GM21381 (cell line): Measurements from ENCODE around the gene TMEM185B.
"Not testable (repeated sequence)": the region's sequence is repeated elsewhere in the genome, so short reads cannot be mapped to it uniquely, and the experiment has no call there.

Experiments
- ATAC-seq: cut with Tn5 transposase; IDR thresholded peaks from one replicate; pipeline ENCODE4 v1.9.1; 2021; ENCODE audit warnings: mild to moderate bottlenecking, moderate library complexity; ENCODE audit not compliant: unreplicated experiment

TMEM185B gene

DNA sequence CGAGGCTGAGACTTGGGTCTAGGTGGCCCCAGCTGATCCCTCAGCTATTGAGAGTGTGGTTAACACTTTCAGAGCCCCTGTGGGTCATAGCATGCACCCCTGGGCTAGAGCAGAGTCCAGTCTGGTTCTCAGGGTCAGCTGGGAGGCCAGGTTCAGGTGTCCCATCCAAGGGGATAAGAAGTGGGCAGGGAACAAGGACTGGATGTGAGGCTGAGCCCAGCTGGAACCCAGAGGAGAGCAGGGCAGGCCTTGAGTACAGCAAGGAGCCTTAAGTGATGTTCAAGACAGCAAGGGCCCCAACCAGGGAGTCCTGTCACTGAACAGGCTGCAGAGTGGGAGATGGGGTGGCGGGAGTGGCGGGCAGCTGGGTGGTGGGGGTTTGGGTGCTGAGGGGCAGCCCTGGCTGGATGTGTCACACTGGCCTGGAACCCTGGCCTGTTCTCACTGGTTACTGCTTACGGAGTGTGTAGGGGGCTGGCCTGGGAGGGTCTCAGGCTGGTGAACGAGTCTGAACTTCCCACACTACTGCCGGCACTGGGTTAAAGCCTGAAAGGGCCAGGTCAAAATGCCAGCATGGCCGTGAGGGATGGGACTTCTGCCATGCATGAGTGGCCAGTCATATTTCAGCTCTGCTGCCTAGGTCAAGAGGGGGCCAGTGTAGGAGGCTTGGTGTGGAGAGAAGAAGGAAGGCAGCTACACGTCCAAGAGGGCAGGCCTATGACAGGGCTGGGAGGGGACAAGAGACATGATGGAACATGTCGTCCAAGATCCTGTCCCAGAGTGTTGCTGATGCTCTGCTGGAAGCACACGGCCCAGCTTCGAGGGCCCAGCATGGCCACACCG is 13.6 kb downstream of the TMEM185B start:
- no peak for ATAC-seq

- no peak for ATAC-seq
These were observed 14.5 kb downstream of the TMEM185B start for GRCh38 chr2:120208381-120209353.

DNA sequence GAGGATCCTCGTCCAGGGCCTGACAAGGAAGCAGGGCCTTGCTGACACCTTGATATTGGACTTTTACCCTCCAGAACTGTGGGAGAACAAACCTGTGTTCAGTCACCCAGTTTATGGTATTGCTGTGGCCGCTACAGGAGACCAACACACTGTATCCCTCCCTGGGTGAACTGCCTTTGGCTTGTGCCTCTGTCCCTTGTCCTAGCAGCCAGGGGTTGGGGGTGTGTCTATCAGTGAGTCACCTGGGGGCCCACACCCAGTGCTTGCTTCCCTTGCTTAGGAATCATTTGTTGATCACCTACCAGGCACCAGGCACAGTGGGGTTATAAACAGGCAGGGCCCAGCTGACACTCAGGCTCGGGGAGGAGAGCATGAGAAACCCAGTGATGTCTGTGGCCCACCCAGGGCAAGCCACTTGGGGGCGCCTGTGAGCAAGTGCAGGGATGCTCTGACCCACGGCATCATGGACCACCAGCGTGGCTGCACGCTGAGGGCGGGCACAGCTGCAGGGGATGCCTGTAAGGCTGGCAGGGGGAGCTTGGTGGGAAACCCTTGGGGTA is 17.1 kb downstream of the TMEM185B start:
- no peak for ATAC-seq

DNA sequence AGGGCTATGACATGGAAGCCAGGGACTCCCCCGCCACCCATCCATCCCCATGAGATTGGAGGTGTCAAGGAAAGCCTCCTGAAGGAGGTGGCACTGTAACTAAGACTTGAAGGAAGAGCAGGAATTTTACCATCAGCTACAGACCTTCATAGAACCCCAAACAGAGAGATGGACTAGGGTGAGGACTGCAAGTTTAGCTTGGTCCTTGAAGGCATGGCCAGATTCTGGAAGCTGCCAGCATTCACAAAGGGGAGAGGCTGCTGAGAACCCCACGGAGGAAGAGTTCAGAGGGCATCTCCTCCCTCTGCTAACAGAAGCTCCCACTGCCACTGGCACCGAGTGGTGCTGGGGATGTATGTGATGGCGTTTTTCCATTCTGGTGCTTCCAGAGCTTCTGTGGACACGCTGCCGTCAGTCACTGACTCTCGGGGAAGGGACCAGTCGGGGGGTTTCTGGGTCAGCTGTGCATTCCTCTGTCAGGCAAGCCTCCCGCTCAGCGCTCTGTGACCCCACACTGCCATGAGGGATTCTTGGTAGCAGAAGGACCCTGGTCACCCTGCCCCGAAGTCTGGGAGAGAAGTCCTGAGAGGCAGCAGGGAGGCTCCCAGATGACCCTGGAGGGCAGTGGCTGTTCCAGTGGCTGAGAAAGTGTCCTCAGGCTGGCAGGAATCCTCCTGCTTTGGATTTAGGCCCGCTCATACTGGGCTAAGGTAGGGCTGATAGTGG is 18.1 kb downstream of the TMEM185B start:
- ATAC-seq: no peak

GRCh38 chr2:120204417-120204816 is 18.8 kb downstream of the TMEM185B start:
- ATAC-seq: no peak

DNA sequence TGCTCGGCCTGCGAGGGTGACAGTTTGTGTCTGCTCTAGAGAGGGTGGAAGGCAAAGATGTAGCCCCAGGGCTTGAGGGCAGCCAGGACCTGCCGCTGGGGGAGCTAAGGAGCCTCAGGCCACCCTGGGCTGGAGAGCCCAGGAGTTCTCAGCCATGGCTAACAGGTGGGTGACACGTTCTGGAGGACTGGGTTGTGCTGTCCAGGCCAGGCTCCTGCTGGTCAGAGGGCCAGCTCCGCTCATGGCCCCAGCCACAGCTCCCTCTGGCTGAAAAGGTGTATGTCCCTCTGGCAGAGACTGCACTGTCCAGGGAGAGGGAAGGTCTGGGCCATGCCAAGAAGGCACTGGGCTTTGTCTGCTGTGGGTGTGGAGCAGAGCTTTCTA is 19.2 kb downstream of the TMEM185B start:
- ATAC-seq: no peak

GRCh38 chr2:120203251-120204021 is 19.8 kb downstream of the TMEM185B start:
- no peak for ATAC-seq

DNA sequence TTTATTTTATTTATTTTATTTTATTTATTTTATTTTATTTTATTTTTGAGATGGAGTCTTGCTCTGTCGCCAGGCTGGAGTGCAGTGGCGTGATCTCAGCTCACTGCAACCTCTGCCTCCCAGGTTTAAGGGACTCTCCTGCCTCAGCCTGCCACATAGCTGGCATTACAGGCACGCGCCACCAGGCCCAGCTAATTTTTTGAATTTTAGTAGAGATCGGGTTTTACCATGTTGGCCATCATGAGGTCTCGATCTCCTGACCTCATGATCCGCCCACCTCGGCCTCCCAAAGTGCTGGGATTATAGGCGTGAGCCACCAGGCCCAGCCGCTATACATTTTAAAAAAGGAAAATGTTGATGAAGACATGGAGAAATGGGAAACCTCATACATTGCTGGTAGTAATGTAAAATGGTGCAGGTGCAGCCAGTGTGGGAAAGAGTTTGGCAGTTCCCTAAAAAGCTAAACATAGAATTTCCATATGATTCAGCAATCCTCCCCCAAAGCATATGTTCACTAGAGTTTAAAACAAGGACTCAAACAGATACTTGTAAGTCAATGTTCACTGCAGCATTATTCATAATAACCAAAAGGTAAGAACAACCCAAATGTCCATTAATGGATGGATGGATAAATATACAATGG is 23.3 kb downstream of the TMEM185B start:
- not testable (repeated sequence) for ATAC-seq

DNA sequence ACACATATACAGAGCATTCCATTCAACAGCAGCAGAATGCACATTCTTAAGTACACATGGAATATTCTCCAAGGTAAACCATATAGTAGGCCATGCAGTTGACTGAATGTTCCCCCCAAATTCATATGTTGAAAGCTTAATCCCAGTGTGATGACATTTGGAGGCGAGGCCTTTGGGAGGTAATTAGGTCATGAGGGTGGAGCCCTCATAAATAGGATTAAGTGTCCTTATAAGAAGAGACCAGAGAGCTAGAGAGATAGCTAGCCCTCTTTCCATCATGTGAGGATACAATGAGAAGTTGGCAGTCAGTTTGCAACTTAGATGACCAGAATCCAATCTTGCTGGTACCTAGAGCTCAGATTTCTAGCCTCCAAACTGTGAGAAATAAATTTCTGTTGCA is 27.6 kb downstream of the TMEM185B start:
- ATAC-seq: no peak

GRCh38 chr2:120192280-120192679 is 30.9 kb downstream of the TMEM185B start:
- ATAC-seq: no peak

DNA sequence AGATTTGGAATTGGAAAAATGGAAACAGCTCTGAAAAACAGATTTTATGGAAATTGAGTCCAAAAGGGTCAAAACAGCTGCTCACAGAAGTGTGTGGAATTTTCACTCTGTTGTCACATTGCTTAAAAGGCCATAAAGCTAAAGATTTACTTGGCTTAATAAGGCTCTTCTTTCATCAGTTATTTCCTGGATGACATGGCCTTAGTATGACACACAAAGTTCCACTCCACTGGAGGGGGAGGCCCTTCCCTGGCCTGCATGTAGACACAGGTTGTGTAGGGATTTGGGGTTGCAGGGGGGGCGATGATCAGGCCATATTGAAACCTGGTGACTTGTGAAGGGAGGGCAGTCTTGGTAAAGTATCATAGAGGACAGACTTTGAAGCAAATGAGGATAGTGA is 34.0 kb downstream of the TMEM185B start:
- ATAC-seq: no peak

DNA sequence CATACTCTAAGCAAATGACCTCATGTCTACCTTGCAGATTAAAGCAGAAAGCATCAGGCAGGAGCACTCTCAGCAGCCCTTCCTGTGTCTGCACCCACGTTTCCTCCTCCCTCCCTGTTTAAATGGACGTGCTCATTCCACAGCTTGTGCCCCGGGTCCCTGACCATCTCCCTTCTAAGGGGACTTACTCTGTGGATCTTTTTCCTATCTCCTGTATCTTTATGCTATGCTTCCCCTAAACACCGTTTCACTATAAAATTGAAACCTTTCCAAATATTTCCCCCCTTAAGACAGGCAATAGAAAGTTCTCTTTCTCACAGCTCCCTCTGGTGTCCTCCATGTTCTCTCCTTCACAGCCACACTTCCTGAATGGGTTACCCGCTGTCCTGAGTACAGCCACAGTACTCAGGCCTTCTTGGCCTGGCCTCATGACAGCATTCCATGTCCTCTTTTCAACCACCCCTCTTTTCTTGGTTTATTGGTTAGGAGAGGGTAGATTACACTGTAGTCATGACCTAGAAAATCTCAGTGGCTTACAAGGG is 41.1 kb downstream of the TMEM185B start:
- no peak for ATAC-seq

GRCh38 chr2:120180066-120180465 is 43.1 kb downstream of the TMEM185B start:
- ATAC-seq: no peak

DNA sequence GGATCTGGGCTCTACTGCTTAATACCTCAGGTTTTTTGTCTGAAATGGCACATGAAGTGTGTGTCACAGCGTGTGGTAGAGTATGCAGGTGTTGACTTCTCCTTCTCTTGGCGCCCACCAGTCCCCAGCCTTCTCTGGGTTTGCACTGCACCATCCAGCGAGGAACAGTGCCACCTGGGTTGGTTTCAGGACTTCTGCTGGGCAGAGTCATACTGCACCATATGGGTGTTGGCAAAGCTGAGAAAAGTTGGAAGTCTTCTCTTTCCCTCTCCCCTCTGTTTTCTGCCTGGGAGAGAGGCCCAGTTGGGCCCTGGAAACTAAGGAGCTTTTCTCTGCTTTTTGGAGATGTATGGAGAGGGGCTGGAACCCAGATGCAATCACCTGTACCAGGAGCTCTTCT is 43.8 kb downstream of the TMEM185B start:
- ATAC-seq: no peak

DNA sequence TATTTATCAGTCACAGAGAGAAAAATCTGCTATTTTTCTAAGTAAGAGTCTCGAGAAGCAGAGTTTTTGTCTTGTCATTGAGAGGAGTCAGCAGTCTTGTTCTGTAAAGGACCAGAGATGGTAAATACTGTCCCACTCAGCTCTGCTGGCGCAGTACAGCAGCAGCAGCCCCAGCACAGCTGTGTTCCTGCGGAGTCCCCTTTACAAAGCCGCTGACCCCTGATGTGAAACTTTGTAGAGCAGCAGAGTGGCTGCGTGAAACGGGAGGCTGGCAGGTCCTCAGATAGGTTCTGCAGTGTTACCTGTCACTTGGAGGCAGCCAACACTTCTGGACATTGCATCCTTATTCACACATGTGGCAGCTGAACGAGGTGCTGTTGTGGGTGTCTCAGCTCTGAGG is 45.2 kb downstream of the TMEM185B start:
- ATAC-seq: no peak

DNA sequence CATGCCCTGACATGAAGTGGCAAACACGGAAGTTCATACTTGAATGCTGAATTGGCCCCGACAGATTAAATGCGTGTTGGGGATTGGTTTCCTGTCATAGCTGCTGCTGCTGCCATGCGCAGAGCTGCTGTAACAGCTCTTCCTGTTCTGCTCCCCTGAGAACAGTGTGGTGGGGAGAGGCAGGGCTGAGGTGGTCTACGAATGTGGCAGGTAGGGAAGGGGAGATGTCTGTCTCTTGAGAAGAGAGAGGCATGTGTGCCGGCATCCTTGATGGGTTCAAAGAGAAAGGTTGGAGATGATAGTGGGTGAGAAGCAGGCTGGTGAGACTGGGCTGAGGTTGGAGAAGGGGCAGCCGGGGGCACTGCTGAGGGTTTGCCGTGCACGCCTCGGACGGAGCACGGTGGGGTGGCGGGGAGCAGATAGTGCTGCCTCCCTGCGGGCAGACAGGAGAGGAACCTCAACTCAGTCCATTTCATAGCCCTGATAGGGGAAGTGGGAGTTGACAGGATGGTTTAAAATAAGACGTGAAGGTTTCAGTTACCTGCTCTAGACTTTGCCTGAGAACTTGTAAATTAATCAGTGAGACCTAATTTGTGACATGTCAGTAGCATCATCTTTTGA is 46.1 kb downstream of the TMEM185B start:
- peak; percentile 95 for ATAC-seq

DNA sequence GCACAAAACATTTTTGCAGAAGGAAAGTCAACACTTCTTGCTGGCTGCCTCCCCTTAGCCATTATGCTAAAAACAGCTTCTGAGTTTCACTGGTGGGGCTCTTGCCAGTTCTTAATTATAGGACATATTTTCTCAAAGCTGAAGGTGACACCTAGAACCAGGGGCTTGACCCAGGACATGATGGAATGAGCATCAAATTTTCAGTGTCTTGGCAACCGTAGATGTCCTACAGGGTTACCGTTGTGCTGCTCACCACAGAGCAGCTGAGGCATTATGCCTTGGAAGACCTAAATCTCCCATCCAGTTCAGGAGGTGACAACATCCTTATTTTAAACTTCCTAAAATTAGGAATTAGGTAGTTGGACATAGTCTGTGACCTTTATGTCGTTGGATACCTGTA is 46.7 kb downstream of the TMEM185B start:
- ATAC-seq: no peak

DNA sequence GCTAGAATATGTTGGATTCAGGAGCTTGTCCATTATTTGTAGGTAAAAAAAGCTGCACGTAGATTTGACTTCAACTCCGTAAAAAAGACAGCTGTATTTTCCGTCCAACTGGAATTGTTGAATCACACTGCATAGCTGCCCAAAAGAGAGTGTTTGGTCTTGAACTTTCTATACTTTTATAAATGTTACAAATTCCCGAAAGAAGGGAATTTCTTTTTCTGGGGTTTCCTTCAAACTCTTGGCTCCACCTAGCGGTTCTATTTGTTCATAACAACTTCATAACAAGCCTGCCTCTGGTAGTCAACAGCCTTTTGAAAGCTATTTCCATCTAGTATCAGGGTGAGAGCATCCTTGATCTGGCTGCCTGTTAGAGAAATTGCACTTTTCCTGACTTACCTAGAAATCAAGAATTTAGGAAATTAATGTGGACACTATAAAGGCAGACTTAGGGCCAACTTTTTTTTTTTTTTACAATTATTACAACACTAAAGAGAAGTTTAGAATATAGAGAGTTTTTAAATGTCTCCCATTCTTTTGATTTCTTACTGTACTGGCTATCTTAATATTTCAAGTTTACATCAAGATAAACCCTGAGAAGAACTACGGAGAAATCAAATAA is 48.1 kb downstream of the TMEM185B start:
- ATAC-seq: no peak
